Measurements from ENCODE around the gene ARFGEF2.
"Not testable (repeated sequence)": the region's sequence is repeated elsewhere in the genome, so short reads cannot be mapped to it uniquely, and the experiment has no call there.

ARFGEF2 gene

GRCh38 chr20:48983423-48984400, 62.2 kb downstream of the ARFGEF2 start:
- Histone ChIP-seq H3K4me3 (ENCODE audit: low read length) (no peak overlapping the region), H3K27me3 (ENCODE audit: insufficient read depth, low read length) (no peaks in the 10 kb centered on the region), H2AFZ (ENCODE audit: low read depth, low read length) (no peak overlapping the region), H3K9me3 (ENCODE audit: low read length) (peaks cover 13% of the 10 kb centered on the region), H3K4me1 (ENCODE audit: insufficient read depth, low read length) (no peaks in the 10 kb centered on the region), H3K36me3 (ENCODE audit: insufficient read depth, low read length) (peaks cover 49% of the 10 kb centered on the region)

- Histone ChIP-seq H3K4me1 (ENCODE audit: insufficient read depth, low read length) (no peaks in the 10 kb centered on the region), H3K36me3 (ENCODE audit: insufficient read depth, low read length) (peaks cover 59% of the 10 kb centered on the region), H3K4me3 (ENCODE audit: low read length) (no peak overlapping the region), H3K9me3 (ENCODE audit: low read length) (peaks cover 13% of the 10 kb centered on the region), H2AFZ (ENCODE audit: low read depth, low read length) (no peak overlapping the region), H3K27me3 (ENCODE audit: insufficient read depth, low read length) (no peaks in the 10 kb centered on the region)
These were observed 63.2 kb downstream of the ARFGEF2 start for GRCh38 chr20:48984575-48985219.

GRCh38 chr20:48986899-48987298, 65.4 kb downstream of the ARFGEF2 start:
- peaks cover 76% of the 10 kb centered on the region for H3K36me3 ChIP-seq (ENCODE audit: insufficient read depth, low read length)
- H3K4me1 ChIP-seq (ENCODE audit: insufficient read depth, low read length), result no peaks in the 10 kb centered on the region
- no peak overlapping the region for H2AFZ ChIP-seq (ENCODE audit: low read depth, low read length)
- H3K4me3 ChIP-seq (ENCODE audit: low read length), result no peak overlapping the region
- H3K27me3 ChIP-seq (ENCODE audit: insufficient read depth, low read length), result no peaks in the 10 kb centered on the region
- H3K9me3 ChIP-seq (ENCODE audit: low read length), result peaks cover 13% of the 10 kb centered on the region

- H3K36me3 ChIP-seq (ENCODE audit: insufficient read depth, low read length), result peaks cover 77% of the 10 kb centered on the region
- no peaks in the 10 kb centered on the region for H3K4me1 ChIP-seq (ENCODE audit: insufficient read depth, low read length)
These were observed 69.0 kb downstream of the ARFGEF2 start for GRCh38 chr20:48990467-48990866.

GRCh38 chr20:48995589-48995988, 74.1 kb downstream of the ARFGEF2 start:
- Histone ChIP-seq H3K36me3 (ENCODE audit: insufficient read depth, low read length) (peaks cover 78% of the 10 kb centered on the region), H3K27me3 (ENCODE audit: insufficient read depth, low read length) (no peaks in the 10 kb centered on the region), H3K4me1 (ENCODE audit: insufficient read depth, low read length) (no peaks in the 10 kb centered on the region), H3K9me3 (ENCODE audit: low read length) (no peaks in the 10 kb centered on the region), H3K4me3 (ENCODE audit: low read length) (no peak overlapping the region), H2AFZ (ENCODE audit: low read depth, low read length) (no peak overlapping the region)

More at GRCh38 chr20:48990467-48990866, 69.0 kb downstream of the ARFGEF2 start:
- H2AFZ ChIP-seq (ENCODE audit: low read depth, low read length), result no peak overlapping the region
- H3K4me3 ChIP-seq (ENCODE audit: low read length), result no peak overlapping the region
- no peaks in the 10 kb centered on the region for H3K9me3 ChIP-seq (ENCODE audit: low read length)
- H3K27me3 ChIP-seq (ENCODE audit: insufficient read depth, low read length), result no peaks in the 10 kb centered on the region

- no peaks in the 10 kb centered on the region for H3K4me1 ChIP-seq (ENCODE audit: insufficient read depth, low read length)
- no peaks in the 10 kb centered on the region for H3K9me3 ChIP-seq (ENCODE audit: low read length)
- H3K4me3 ChIP-seq (ENCODE audit: low read length), result no peak overlapping the region
- H2AFZ ChIP-seq (ENCODE audit: low read depth, low read length), result no peak overlapping the region
- H3K36me3 ChIP-seq (ENCODE audit: insufficient read depth, low read length), result peaks cover 55% of the 10 kb centered on the region
- no peaks in the 10 kb centered on the region for H3K27me3 ChIP-seq (ENCODE audit: insufficient read depth, low read length)
These were observed 78.7 kb downstream of the ARFGEF2 start for GRCh38 chr20:48999890-49000870.

GRCh38 chr20:49001741-49002140, 80.2 kb downstream of the ARFGEF2 start:
- H3K4me1 ChIP-seq (ENCODE audit: insufficient read depth, low read length), result no peaks in the 10 kb centered on the region
- H3K4me3 ChIP-seq (ENCODE audit: low read length), result no peak overlapping the region
- H3K27me3 ChIP-seq (ENCODE audit: insufficient read depth, low read length), result no peaks in the 10 kb centered on the region
- no peaks in the 10 kb centered on the region for H3K9me3 ChIP-seq (ENCODE audit: low read length)
- H2AFZ ChIP-seq (ENCODE audit: low read depth, low read length), result no peak overlapping the region
- peaks cover 54% of the 10 kb centered on the region for H3K36me3 ChIP-seq (ENCODE audit: insufficient read depth, low read length)

- H3K36me3 ChIP-seq (ENCODE audit: insufficient read depth, low read length), result peaks cover 47% of the 10 kb centered on the region
- H3K27me3 ChIP-seq (ENCODE audit: insufficient read depth, low read length), result no peaks in the 10 kb centered on the region
- no peak overlapping the region for H2AFZ ChIP-seq (ENCODE audit: low read depth, low read length)
- H3K4me3 ChIP-seq (ENCODE audit: low read length), result no peak overlapping the region
- no peaks in the 10 kb centered on the region for H3K4me1 ChIP-seq (ENCODE audit: insufficient read depth, low read length)
- no peaks in the 10 kb centered on the region for H3K9me3 ChIP-seq (ENCODE audit: low read length)
These were observed 85.0 kb downstream of the ARFGEF2 start for GRCh38 chr20:49006446-49006980.

GRCh38 chr20:49009899-49010631, 88.6 kb downstream of the ARFGEF2 start:
- Histone ChIP-seq H3K27me3 (ENCODE audit: insufficient read depth, low read length) (no peaks in the 10 kb centered on the region), H2AFZ (ENCODE audit: low read depth, low read length) (no peak overlapping the region), H3K9me3 (ENCODE audit: low read length) (no peaks in the 10 kb centered on the region), H3K36me3 (ENCODE audit: insufficient read depth, low read length) (peaks cover 69% of the 10 kb centered on the region), H3K4me3 (ENCODE audit: low read length) (no peak overlapping the region), H3K4me1 (ENCODE audit: insufficient read depth, low read length) (no peaks in the 10 kb centered on the region)

GRCh38 chr20:49024220-49024619, 102.7 kb downstream of the ARFGEF2 start:
- Histone ChIP-seq H3K9me3 (ENCODE audit: low read length) (no peaks in the 10 kb centered on the region), H2AFZ (ENCODE audit: low read depth, low read length) (no peak overlapping the region), H3K36me3 (ENCODE audit: insufficient read depth, low read length) (peaks cover 42% of the 10 kb centered on the region), H3K27me3 (ENCODE audit: insufficient read depth, low read length) (no peaks in the 10 kb centered on the region), H3K4me3 (ENCODE audit: low read length) (no peak overlapping the region), H3K4me1 (ENCODE audit: insufficient read depth, low read length) (no peaks in the 10 kb centered on the region)

- not testable (repeated sequence) for H3K9me3 ChIP-seq (ENCODE audit: low read length); H3K4me1 ChIP-seq (ENCODE audit: insufficient read depth, low read length); H2AFZ ChIP-seq (ENCODE audit: low read depth, low read length); H3K27me3 ChIP-seq (ENCODE audit: insufficient read depth, low read length); H3K4me3 ChIP-seq (ENCODE audit: low read length)
- peaks cover 50% of the 10 kb centered on the region for H3K36me3 ChIP-seq (ENCODE audit: insufficient read depth, low read length)
These were observed 106.7 kb downstream of the ARFGEF2 start for GRCh38 chr20:49028177-49028576.

- Histone ChIP-seq H3K9me3 (ENCODE audit: low read length) (no peaks in the 10 kb centered on the region), H3K4me1 (ENCODE audit: insufficient read depth, low read length) (no peaks in the 10 kb centered on the region), H3K27me3 (ENCODE audit: insufficient read depth, low read length) (no peaks in the 10 kb centered on the region), H2AFZ (ENCODE audit: low read depth, low read length) (no peak overlapping the region), H3K36me3 (ENCODE audit: insufficient read depth, low read length) (peaks cover 53% of the 10 kb centered on the region), H3K4me3 (ENCODE audit: low read length) (no peak overlapping the region)
These were observed 107.2 kb downstream of the ARFGEF2 start for GRCh38 chr20:49028684-49029083.

Measured in neuron (in vitro differentiated cells).